Endothelial cell of umbilical vein (primary cell): Measurements from ENCODE around the gene VTI1A.

ENCODE experiments used
- CTCF ChIP-seq, 2 donors: IDR thresholded peaks; 1 replicate in 1 of 2; 2 replicates in 1 of 2; pipeline ENCODE4 v1.5.1; 2011; ENCODE audit warnings: low read length in 2 of 2, mild to moderate bottlenecking in 2 of 2, moderate library complexity in 2 of 2, control low read depth in 1 of 2, inconsistent platforms in 1 of 2, low read depth in 1 of 2; ENCODE audit not compliant: insufficient read depth in 1 of 2; ENCODE audit errors: extremely low read depth in 1 of 2
- EZH2 ChIP-seq: IDR thresholded peaks from 2 replicates; pipeline ENCODE4 v1.6.1; 2012; ENCODE audit warnings: borderline replicate concordance, low read depth, mild to moderate bottlenecking, moderate library complexity, low read length, inconsistent platforms; ENCODE audit not compliant: severe bottlenecking
- FOS ChIP-seq: IDR thresholded peaks from 2 replicates; pipeline ENCODE4 v1.6.1; 2011; ENCODE audit warnings: mild to moderate bottlenecking, low read length, moderate library complexity, borderline replicate concordance; ENCODE audit not compliant: insufficient read depth
- MAX ChIP-seq: IDR thresholded peaks from 2 replicates; pipeline ENCODE4 v1.6.1; 2011; ENCODE audit not compliant: insufficient read depth, insufficient read length
- POLR2A ChIP-seq: IDR thresholded peaks from 2 replicates; pipeline ENCODE4 v1.6.1; 2012; ENCODE audit warnings: low read depth, mild to moderate bottlenecking, control low read depth, low read length
- POLR2AphosphoS5 ChIP-seq: IDR thresholded peaks from 2 replicates; pipeline ENCODE4 v1.6.1; 2012; ENCODE audit warnings: low read depth, mild to moderate bottlenecking, control low read depth, low read length, moderate library complexity; ENCODE audit not compliant: insufficient read depth

GRCh38 chr10:112821038-112821437 lies 374.0 kb downstream of the VTI1A start:
- no peak for TF ChIP-seq CTCF (IDR thresholded peaks at IDR 0.05; ENCODE audit: extremely low read depth in 1 of 2, insufficient read depth in 1 of 2, low read depth in 1 of 2, low read length in 2 of 2)
- no peak for TF ChIP-seq EZH2
- no peak for TF ChIP-seq POLR2AphosphoS5
- no peak for TF ChIP-seq FOS
- no peak for TF ChIP-seq MAX
- TF ChIP-seq POLR2A, result no peak
